IMR-90 (cell line): ENCODE measurements around the gene SATB2. TPM values are rescaled to one million over a fixed set of nuclear protein-coding genes. Genes with fewer than 3 reads are reported as not detected.

Experiments
- ATAC-seq: fragments of 200-7000 bp; cut with Tn5 transposase; 2 replicates; pipeline ENCODE4 v1.9.1; 2020; ENCODE audit warnings: low read depth, mild to moderate bottlenecking, moderate library complexity
- BruUV-seq: library from RNA; stranded (reverse); fragments of 400-500 nt; replicated peaks from 2 replicates; lab custom pipeline; 2021; lab: Mats Ljungman, UMichigan
- CTCF ChIA-PET: fragments of 300-600 bp; formaldehyde crosslinking; extraction: SDS; loops from one replicate; lab custom pipeline; 2021; ENCODE audit warnings: antibody characterized with exemption; lab: Yijun Ruan, JAX
- POLR2A ChIA-PET: fragments of 300-600 bp; sonication (Branson Sonifier 250); formaldehyde crosslinking; loops from one replicate; lab custom pipeline; 2022; ENCODE audit warnings: antibody characterized with exemption; ENCODE audit not compliant: unreplicated experiment; lab: Charles Lee
- DNase-seq: peaks from one replicate; pipeline ENCODE4 v3.0.0; 2013
- H2AFZ ChIP-seq: replicated peaks from 2 replicates; pipeline ENCODE3; 2013; ENCODE audit warnings: low read length, mild to moderate bottlenecking; ENCODE audit not compliant: poor library complexity
- H2AK5ac ChIP-seq: 2 replicates; pipeline ENCODE4 v1.6.1; 2013; ENCODE audit warnings: low read depth, low read length, inconsistent platforms
- H2AK9ac ChIP-seq: replicated peaks from 2 replicates; pipeline ENCODE3; 2013; ENCODE audit warnings: mild to moderate bottlenecking, low read depth, low read length, moderate library complexity; ENCODE audit not compliant: poor library complexity
- H2BK120ac ChIP-seq: 2 replicates; pipeline ENCODE4 v1.6.1; 2013; ENCODE audit warnings: low read depth, low read length, inconsistent platforms
- H2BK15ac ChIP-seq: 3 replicates; pipeline ENCODE4 v1.6.1; 2013; ENCODE audit warnings: low read depth, low read length, inconsistent platforms
- H2BK20ac ChIP-seq: 2 replicates; pipeline ENCODE4 v1.6.1; 2013; ENCODE audit warnings: low read depth, mild to moderate bottlenecking, inconsistent platforms, low read length, moderate library complexity
- H2BK5ac ChIP-seq: 2 replicates; pipeline ENCODE4 v1.6.1; 2013; ENCODE audit warnings: mild to moderate bottlenecking, low read depth, low read length, inconsistent platforms; ENCODE audit not compliant: poor library complexity, severe bottlenecking
- H3K14ac ChIP-seq: replicated peaks from 2 replicates; pipeline ENCODE4 v1.6.1; 2013; ENCODE audit warnings: low read depth, low read length, inconsistent platforms
- H3K18ac ChIP-seq: 2 replicates; pipeline ENCODE4 v1.6.1; 2013; ENCODE audit warnings: low read depth, low read length, control low read depth
- H3K23ac ChIP-seq: 2 replicates; pipeline ENCODE4 v1.6.1; 2013; ENCODE audit warnings: low read depth, low read length, inconsistent platforms
- H3K27ac ChIP-seq: 2 replicates; pipeline ENCODE4 v1.5.1; 2013; ENCODE audit warnings: mild to moderate bottlenecking, control low read depth, low read length; ENCODE audit not compliant: insufficient read depth
- H3K27me3 ChIP-seq: 2 replicates; pipeline ENCODE4 v1.6.1; 2013; ENCODE audit warnings: low read length; ENCODE audit not compliant: control insufficient read depth, insufficient read depth
- H3K36me3 ChIP-seq: 2 replicates; pipeline ENCODE4 v1.6.1; 2013; ENCODE audit warnings: low read length, mixed read lengths; ENCODE audit not compliant: control insufficient read depth, insufficient read depth
- H3K4ac ChIP-seq: 2 replicates; pipeline ENCODE4 v1.6.1; 2013; ENCODE audit warnings: low read depth, low read length, inconsistent platforms
- H3K4me1 ChIP-seq: 2 replicates; pipeline ENCODE4 v1.6.1; 2013; ENCODE audit warnings: low read length, mixed read lengths; ENCODE audit not compliant: control insufficient read depth, insufficient read depth
- H3K4me2 ChIP-seq: 2 replicates; pipeline ENCODE4 v1.6.1; 2013; ENCODE audit warnings: low read depth, mild to moderate bottlenecking, control low read depth, low read length, moderate library complexity
- H3K4me3 ChIP-seq: 2 replicates; pipeline ENCODE4 v1.5.1; 2013; ENCODE audit warnings: low read depth, mild to moderate bottlenecking, control low read depth, low read length, moderate library complexity; ENCODE audit not compliant: insufficient read depth
- H3K56ac ChIP-seq: 2 replicates; pipeline ENCODE4 v1.6.1; 2013; ENCODE audit warnings: low read length, inconsistent platforms; ENCODE audit not compliant: insufficient read depth; ENCODE audit errors: extremely low read depth
- H3K79me1 ChIP-seq, 2 experiments: 2 replicates each; pipeline ENCODE4 v1.6.1; 2013; ENCODE audit warnings: low read length in 2 of 2, inconsistent platforms in 1 of 2, low read depth in 1 of 2
- H3K9ac ChIP-seq: 2 replicates; pipeline ENCODE4 v1.6.1; 2013; ENCODE audit warnings: low read depth, low read length, control low read depth
- H3K9me1 ChIP-seq: 2 replicates; pipeline ENCODE4 v1.6.1; 2013; ENCODE audit warnings: low read length, inconsistent platforms; ENCODE audit not compliant: insufficient read depth
- H3K9me3 ChIP-seq: 2 replicates; pipeline ENCODE4 v1.6.1; 2013; ENCODE audit warnings: low read length; ENCODE audit not compliant: control insufficient read depth, insufficient read depth
- H4K20me1 ChIP-seq: 2 replicates; pipeline ENCODE4 v1.6.1; 2013; ENCODE audit warnings: low read length, inconsistent platforms; ENCODE audit not compliant: insufficient read depth
- H4K5ac ChIP-seq: 2 replicates; pipeline ENCODE4 v1.6.1; 2013; ENCODE audit warnings: mild to moderate bottlenecking, low read depth, low read length, control low read depth
- H4K8ac ChIP-seq, 2 experiments: 2 replicates each; pipeline ENCODE4 v1.6.1; 2013; ENCODE audit warnings: low read depth in 2 of 2, low read length in 2 of 2, control low read depth in 1 of 2, inconsistent platforms in 1 of 2
- H4K91ac ChIP-seq: 2 replicates; pipeline ENCODE4 v1.6.1; 2013; ENCODE audit warnings: low read depth, low read length, inconsistent platforms; ENCODE audit not compliant: insufficient read depth
- BHLHE40 ChIP-seq: fragments of 150-350 bp; IDR thresholded peaks from 2 replicates; pipeline ENCODE4 v1.6.1; 2016; ENCODE audit warnings: mild to moderate bottlenecking, low read depth, low read length
- CEBPB ChIP-seq: IDR thresholded peaks from 2 replicates; pipeline ENCODE4 v1.6.1; 2012; ENCODE audit warnings: low read depth, low read length, improper control_type of control experiment
- CHD1 ChIP-seq: IDR thresholded peaks from 2 replicates; pipeline ENCODE4 v1.6.1; 2012; ENCODE audit warnings: low read depth, low read length, improper control_type of control experiment
- CTCF ChIP-seq: conservative IDR thresholded peaks from 2 replicates; pipeline ENCODE4 v1.5.1; 2012; ENCODE audit warnings: mild to moderate bottlenecking, low read depth, low read length, improper control_type of control experiment
- ELK1 ChIP-seq: fragments of 150-350 bp; IDR thresholded peaks from 2 replicates; pipeline ENCODE4 v1.6.1; 2016; ENCODE audit warnings: low read depth, mild to moderate bottlenecking, low read length, moderate library complexity, borderline replicate concordance
- FOS ChIP-seq: fragments of 150-350 bp; IDR thresholded peaks from 2 replicates; pipeline ENCODE4 v1.6.1; 2016; ENCODE audit warnings: low read depth, low read length
- MAFK ChIP-seq: IDR thresholded peaks from 2 replicates; pipeline ENCODE4 v1.6.1; 2012; ENCODE audit warnings: low read depth, low read length, improper control_type of control experiment
- MAZ ChIP-seq: IDR thresholded peaks from 2 replicates; pipeline ENCODE4 v1.6.1; 2012; ENCODE audit warnings: low read depth, mild to moderate bottlenecking, low read length, improper control_type of control experiment, moderate library complexity, borderline replicate concordance
- MXI1 ChIP-seq: IDR thresholded peaks from 2 replicates; pipeline ENCODE4 v1.6.1; 2012; ENCODE audit warnings: low read depth, mild to moderate bottlenecking, low read length, moderate library complexity, borderline replicate concordance
- NFE2L2 ChIP-seq: fragments of 150-350 bp; IDR thresholded peaks from 2 replicates; pipeline ENCODE4 v1.6.1; 2016; ENCODE audit warnings: low read depth, mild to moderate bottlenecking, low read length
- POLR2A ChIP-seq: IDR thresholded peaks from 2 replicates; pipeline ENCODE4 v1.6.1; 2012; ENCODE audit warnings: mild to moderate bottlenecking, low read depth, low read length
- RAD21 ChIP-seq: IDR thresholded peaks from 2 replicates; pipeline ENCODE4 v1.6.1; 2012; ENCODE audit warnings: low read length, improper control_type of control experiment
- RCOR1 ChIP-seq: IDR thresholded peaks from 2 replicates; pipeline ENCODE4 v1.6.1; 2012; ENCODE audit warnings: mild to moderate bottlenecking, low read length, improper control_type of control experiment; ENCODE audit not compliant: insufficient replicate concordance
- RFX5 ChIP-seq: IDR thresholded peaks from 2 replicates; pipeline ENCODE4 v1.8.0; 2012; ENCODE audit warnings: low read depth, mild to moderate bottlenecking, low read length, moderate library complexity
- SMC3 ChIP-seq: fragments of 150-350 bp; IDR thresholded peaks from 2 replicates; pipeline ENCODE4 v1.6.1; 2016; ENCODE audit warnings: low read depth, mild to moderate bottlenecking, antibody characterized with exemption, low read length, moderate library complexity
- USF2 ChIP-seq: fragments of 150-350 bp; IDR thresholded peaks from 2 replicates; pipeline ENCODE4 v1.6.1; 2017; ENCODE audit warnings: mild to moderate bottlenecking, antibody characterized with exemption, low read length, low read depth
- dilution Hi-C: fragments of 300-500 bp; cut with HindIII; formaldehyde crosslinking; loops from one replicate; pipeline ENCODE4 v1.14.3; 2018; ENCODE audit warnings: low sequenced_read_pairs; ENCODE audit not compliant: unreplicated experiment
- in situ Hi-C: fragments of 300-500 bp; cut with MboI; formaldehyde crosslinking; loops from 3 replicates; pipeline ENCODE4 v1.14.3; 2019; ENCODE audit warnings: low sequenced_read_pairs, inconsistent platforms, mixed read lengths
- intact Hi-C: fragments of 100-400 bp; cut with micrococcal nuclease; formaldehyde crosslinking; loops from 2 replicates; pipeline ENCODE4 v1.10.0; 2022
- polyA plus RNA-seq, 3 experiments: library from polyadenylated mRNA; depleted of rRNA; stranded (reverse); fragments of >200 nt; gene quantifications; 2 replicates each; pipeline ENCODE4 v1.2.3, GENCODE V29; 2012; ENCODE audit warnings: low replicate concordance in 1 of 3
- total RNA-seq: library from RNA; depleted of rRNA; stranded (reverse); fragments of >200 nt; gene quantifications from 2 replicates; pipeline ENCODE4 v1.2.3, GENCODE V29; 2012

The SATB2 gene
- total and polyA plus RNA-seq, 2 of the 4 experiments (the other 2 are of a cell fraction), result 6.2 to 8.4 TPM

- TF ChIP-seq RCOR1 (no peak), CTCF (no peak), FOS (no peak), ELK1 (no peak), POLR2A (no peak), USF2 (no peak), CHD1 (no peak), MAFK (no peak), RAD21 (no peak), MAZ (no peak), NFE2L2 (no peak), RFX5 (no peak), BHLHE40 (no peak), SMC3 (no peak), CEBPB (no peak), MXI1 (no peak)
- ChIA-PET CTCF (no interaction called here), POLR2A (no interaction called here)
- Histone ChIP-seq H4K8ac (no peak overlapping the region), H4K91ac (no peak overlapping the region), H2AFZ (no peak overlapping the region), H3K23ac (no peak overlapping the region), H3K27me3 (no peaks in the 10 kb centered on the region), H3K9ac (no peak overlapping the region), H3K4ac (no peak overlapping the region), H3K4me1 (no peaks in the 10 kb centered on the region), H4K5ac (no peak overlapping the region), H3K36me3 (peaks cover 4% of the 10 kb centered on the region; the same call in 1 of the 2 replicates), H3K4me2 (no peak overlapping the region), H2AK5ac (no peak overlapping the region), H3K79me1 (peaks cover 10 to 34% of the 10 kb centered on the region in 2 experiments; a peak in 3 of 4 replicates), H3K56ac (no peak overlapping the region), H3K4me3 (no peak overlapping the region), H3K9me3 (no peaks in the 10 kb centered on the region), H4K20me1 (no peaks in the 10 kb centered on the region), H2BK15ac (no peak overlapping the region), H2AK9ac (no peak overlapping the region), H3K14ac (no peak overlapping the region), H2BK5ac (no peak overlapping the region), H2BK20ac (no peak overlapping the region), H3K27ac (no peak overlapping the region), H2BK120ac (no peak overlapping the region), H3K9me1 (peaks cover 10% of the 10 kb centered on the region; the same call in 1 of the 2 replicates), H3K18ac (no peak overlapping the region)
- dilution Hi-C loops, result no loop called here
- no peak for ATAC-seq
- in situ Hi-C loops, result no loop called here
- intact Hi-C loops, result no loop called here
- no peak for DNase-seq
- no TSS peak for BruUV-seq
Observed at GRCh38 chr2:199440118-199440517, 17.6 kb downstream of the SATB2 start.
